Measurements from ENCODE around the gene MTUS2.

MTUS2 gene

DNA sequence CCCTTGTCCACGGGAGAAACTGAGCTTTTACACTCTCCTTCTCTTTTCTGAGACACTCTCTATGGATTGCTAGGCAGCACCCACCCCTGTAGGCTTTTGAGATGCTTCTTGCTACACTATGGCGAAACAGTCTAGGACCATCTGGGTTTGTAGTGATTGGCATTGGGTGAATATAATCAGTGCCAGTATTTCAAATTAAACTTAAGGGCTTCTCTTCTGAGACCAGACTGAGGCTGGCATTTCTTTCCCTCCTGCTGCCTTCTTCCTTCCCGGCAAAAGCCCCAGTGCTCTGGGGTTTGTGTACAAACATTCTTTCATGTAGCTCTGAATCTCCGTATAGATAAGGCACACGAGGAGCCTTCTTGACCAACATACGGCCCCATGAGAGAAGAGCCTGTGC, 498.6 kb downstream of the MTUS2 start:
- H3K9me3 ChIP-seq (replicated peaks; ENCODE audit: insufficient read depth, low read length): no peaks in the 10 kb centered on the region
- no peak overlapping the region for H2AFZ ChIP-seq (ENCODE audit: low read length)
- H3K9ac ChIP-seq (ENCODE audit: low read length): no peak overlapping the region
- H3K4me2 ChIP-seq (ENCODE audit: low read depth, low read length): no peak overlapping the region
- no peak for DNase-seq
- H3F3A ChIP-seq (ENCODE audit: insufficient read depth, low read length): no peaks in the 10 kb centered on the region
- H3K27ac ChIP-seq (ENCODE audit: low read length): no peak overlapping the region
- H4K20me1 ChIP-seq (ENCODE audit: insufficient read depth, low read length): no peaks in the 10 kb centered on the region
- no peaks in the 10 kb centered on the region for H3K27me3 ChIP-seq (replicated peaks; ENCODE audit: insufficient read depth, low read length)
- no peaks in the 10 kb centered on the region for H3K36me3 ChIP-seq (replicated peaks; ENCODE audit: insufficient read depth, low read length)
- H3K4me1 ChIP-seq (ENCODE audit: low read length): no peaks in the 10 kb centered on the region
- H3K79me2 ChIP-seq (ENCODE audit: low read length): no peaks in the 10 kb centered on the region
- H3K9me2 ChIP-seq (replicated peaks; ENCODE audit: insufficient read depth, low read length): no peaks in the 10 kb centered on the region
- no peak overlapping the region for H3K4me3 ChIP-seq (ENCODE audit: low read length)
- TF ChIP-seq EZH2 (optimal IDR thresholded peaks at IDR 0.05; ENCODE audit: low read depth, low read length) (no peak), EZH2phosphoT487 (IDR thresholded peaks at IDR 0.05; ENCODE audit: low read length) (no peak)
- TF ChIP-seq, protein P1, sequence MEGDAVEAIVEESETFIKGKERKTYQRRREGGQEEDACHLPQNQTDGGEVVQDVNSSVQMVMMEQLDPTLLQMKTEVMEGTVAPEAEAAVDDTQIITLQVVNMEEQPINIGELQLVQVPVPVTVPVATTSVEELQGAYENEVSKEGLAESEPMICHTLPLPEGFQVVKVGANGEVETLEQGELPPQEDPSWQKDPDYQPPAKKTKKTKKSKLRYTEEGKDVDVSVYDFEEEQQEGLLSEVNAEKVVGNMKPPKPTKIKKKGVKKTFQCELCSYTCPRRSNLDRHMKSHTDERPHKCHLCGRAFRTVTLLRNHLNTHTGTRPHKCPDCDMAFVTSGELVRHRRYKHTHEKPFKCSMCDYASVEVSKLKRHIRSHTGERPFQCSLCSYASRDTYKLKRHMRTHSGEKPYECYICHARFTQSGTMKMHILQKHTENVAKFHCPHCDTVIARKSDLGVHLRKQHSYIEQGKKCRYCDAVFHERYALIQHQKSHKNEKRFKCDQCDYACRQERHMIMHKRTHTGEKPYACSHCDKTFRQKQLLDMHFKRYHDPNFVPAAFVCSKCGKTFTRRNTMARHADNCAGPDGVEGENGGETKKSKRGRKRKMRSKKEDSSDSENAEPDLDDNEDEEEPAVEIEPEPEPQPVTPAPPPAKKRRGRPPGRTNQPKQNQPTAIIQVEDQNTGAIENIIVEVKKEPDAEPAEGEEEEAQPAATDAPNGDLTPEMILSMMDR (IDR thresholded peaks at IDR 0.05; ENCODE audit: low read length): no peak

DNA sequence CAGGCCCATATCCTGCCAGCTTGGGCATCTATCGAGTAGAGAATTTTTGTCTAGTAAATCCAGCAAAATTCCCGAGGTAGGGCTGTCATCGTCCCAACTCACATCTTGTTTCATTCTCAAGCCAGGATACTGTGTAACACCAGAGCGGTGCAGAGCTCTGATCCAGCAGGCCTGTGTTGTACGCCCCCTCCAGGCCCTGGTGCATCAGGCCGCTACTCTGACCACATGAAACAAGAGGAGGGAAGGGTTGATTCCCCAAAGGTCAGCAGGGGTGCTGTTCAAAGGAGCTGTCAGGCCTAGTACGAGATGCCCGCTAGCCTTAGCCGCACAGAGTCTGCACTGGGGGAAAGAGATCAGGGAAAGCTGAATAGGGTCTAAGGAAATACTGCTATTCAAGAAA, 499.3 kb downstream of the MTUS2 start:
- H3K4me2 ChIP-seq (ENCODE audit: low read depth, low read length): no peak overlapping the region
- H3K79me2 ChIP-seq (ENCODE audit: low read length): no peaks in the 10 kb centered on the region
- no peaks in the 10 kb centered on the region for H3K9me2 ChIP-seq (replicated peaks; ENCODE audit: insufficient read depth, low read length)
- no peaks in the 10 kb centered on the region for H3K9me3 ChIP-seq (replicated peaks; ENCODE audit: insufficient read depth, low read length)
- TF ChIP-seq EZH2phosphoT487 (IDR thresholded peaks at IDR 0.05; ENCODE audit: low read length) (no peak), EZH2 (optimal IDR thresholded peaks at IDR 0.05; ENCODE audit: low read depth, low read length) (no peak)
- TF ChIP-seq, protein P1 (IDR thresholded peaks at IDR 0.05; ENCODE audit: low read length): no peak
- no peaks in the 10 kb centered on the region for H4K20me1 ChIP-seq (ENCODE audit: insufficient read depth, low read length)
- DNase-seq: no peak
- H3K36me3 ChIP-seq (replicated peaks; ENCODE audit: insufficient read depth, low read length): no peaks in the 10 kb centered on the region
- no peaks in the 10 kb centered on the region for H3F3A ChIP-seq (ENCODE audit: insufficient read depth, low read length)
- no peak overlapping the region for H2AFZ ChIP-seq (ENCODE audit: low read length)
- H3K27ac ChIP-seq (ENCODE audit: low read length): no peak overlapping the region
- no peak overlapping the region for H3K9ac ChIP-seq (ENCODE audit: low read length)
- no peaks in the 10 kb centered on the region for H3K4me1 ChIP-seq (ENCODE audit: low read length)
- H3K27me3 ChIP-seq (replicated peaks; ENCODE audit: insufficient read depth, low read length): no peaks in the 10 kb centered on the region
- H3K4me3 ChIP-seq (ENCODE audit: low read length): no peak overlapping the region

DNA sequence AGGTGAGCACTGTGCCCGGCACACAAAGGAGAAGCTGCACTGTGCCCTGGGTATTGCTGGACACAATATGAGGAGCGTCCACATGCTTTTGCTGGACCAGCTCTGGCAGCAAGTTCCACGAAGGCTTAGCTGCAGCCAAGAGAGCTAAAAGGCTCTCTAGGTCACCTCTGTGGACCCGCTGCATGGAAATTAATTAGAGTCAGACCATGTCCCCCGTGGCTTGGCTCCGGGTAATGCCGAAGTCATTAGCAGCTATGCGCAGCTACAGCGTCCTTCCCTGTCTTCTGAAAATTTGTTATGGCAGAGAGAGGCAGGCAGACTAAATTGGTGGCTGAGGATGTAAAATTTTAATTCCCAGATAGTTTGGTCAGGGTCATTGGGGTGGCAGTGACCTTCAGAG, 503.8 kb downstream of the MTUS2 start:
- no peak overlapping the region for H3K9ac ChIP-seq (ENCODE audit: low read length)

More for the DNA sequence above, 503.8 kb downstream of the MTUS2 start:
- Histone ChIP-seq H3K4me2 (ENCODE audit: low read depth, low read length) (no peak overlapping the region), H3K9me2 (replicated peaks; ENCODE audit: insufficient read depth, low read length) (no peaks in the 10 kb centered on the region), H3F3A (ENCODE audit: insufficient read depth, low read length) (no peaks in the 10 kb centered on the region), H3K27me3 (replicated peaks; ENCODE audit: insufficient read depth, low read length) (no peaks in the 10 kb centered on the region), H3K36me3 (replicated peaks; ENCODE audit: insufficient read depth, low read length) (no peaks in the 10 kb centered on the region), H2AFZ (ENCODE audit: low read length) (no peak overlapping the region), H3K4me3 (ENCODE audit: low read length) (no peak overlapping the region), H3K9me3 (replicated peaks; ENCODE audit: insufficient read depth, low read length) (no peaks in the 10 kb centered on the region), H3K4me1 (ENCODE audit: low read length) (no peaks in the 10 kb centered on the region), H4K20me1 (ENCODE audit: insufficient read depth, low read length) (no peaks in the 10 kb centered on the region), H3K79me2 (ENCODE audit: low read length) (no peaks in the 10 kb centered on the region), H3K27ac (ENCODE audit: low read length) (no peak overlapping the region)
- no peak for TF ChIP-seq EZH2phosphoT487 (IDR thresholded peaks at IDR 0.05; ENCODE audit: low read length)
- no peak for TF ChIP-seq EZH2 (optimal IDR thresholded peaks at IDR 0.05; ENCODE audit: low read depth, low read length)
- TF ChIP-seq, protein P1 (IDR thresholded peaks at IDR 0.05; ENCODE audit: low read length): no peak
- no peak for DNase-seq

All from MM.1S (cell line).